ENCODE data around the gene PSMC1. TPM values are rescaled to one million over a fixed set of nuclear protein-coding genes. Genes with fewer than 3 reads are reported as not detected.

Gene PSMC1
- total and polyA plus RNA-seq, 7 experiments from 2014 or later, result 47.9 to 101 (median 72.4) TPM

DNA sequence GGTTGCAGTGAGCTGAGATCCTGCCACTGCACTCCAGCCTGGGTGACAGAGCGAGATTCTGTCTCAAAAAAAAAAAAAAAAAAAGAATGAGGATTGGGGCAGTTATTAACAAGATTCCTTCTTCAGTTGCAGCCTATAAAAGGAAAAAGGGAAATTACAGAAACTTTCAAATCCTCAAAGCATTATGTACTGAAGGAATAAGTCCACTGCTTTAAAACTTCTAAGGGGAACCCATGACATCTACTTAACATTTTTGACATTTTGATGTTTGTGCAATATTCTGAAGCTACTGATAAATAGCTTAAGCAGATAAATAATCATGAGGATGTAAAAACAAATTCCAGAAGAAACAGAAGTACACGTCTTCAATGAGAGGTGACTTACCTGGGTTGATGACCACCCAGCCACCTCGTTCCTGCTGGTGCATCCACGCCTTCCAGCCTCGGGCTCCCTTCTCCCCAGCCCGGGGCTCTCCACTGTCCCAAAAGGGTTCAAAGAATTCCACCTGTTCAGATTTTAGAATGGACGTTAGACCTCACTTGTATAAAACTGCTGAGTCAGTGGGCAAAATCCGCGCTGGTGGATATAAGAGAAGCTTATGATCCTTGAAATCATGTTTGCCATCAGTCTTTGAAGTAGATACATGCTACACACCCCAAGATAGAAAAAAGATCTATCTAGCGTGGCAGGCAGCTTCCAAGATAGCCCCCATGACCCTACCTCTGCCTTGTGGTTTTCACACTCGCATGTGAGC lies 41.7 kb downstream of the PSMC1 start:
- peaks cover 0 to 2% (median 0%) of the 10 kb centered on the region in 11 donors for H3K9me3 Mint-ChIP-seq
- no peaks in the 10 kb centered on the region for H3K4me1 ChIP-seq (ENCODE audit: control insufficient read depth in 2 of 2, insufficient read depth in 2 of 2, low read length in 2 of 2)
- no peaks in the 10 kb centered on the region for H3K9me3 ChIP-seq (ENCODE audit: control insufficient read depth in 2 of 3, low read length in 3 of 3)
- H3K27me3 Mint-ChIP-seq, result no peaks in the 10 kb centered on the region
- intact Hi-C loops (cut with micrococcal nuclease), result no loop called here
- DNase-seq, result no peak
- H3K27ac Mint-ChIP-seq, result peak overlapping the region in 3 of 9 donors; percentile 28 to 52 (median 29)
- H3K27me3 ChIP-seq (ENCODE audit: control insufficient read depth in 2 of 2, insufficient read depth in 2 of 2, low read length in 2 of 2), result no peaks in the 10 kb centered on the region
- peaks cover 0 to 47% (median 0%) of the 10 kb centered on the region in 3 experiments for H3K36me3 ChIP-seq (ENCODE audit: control insufficient read depth in 2 of 3, insufficient read depth in 3 of 3, low read length in 3 of 3)
- no peak overlapping the region for H3K4me3 ChIP-seq (ENCODE audit: low read length)
- ChIA-PET POLR2A (no interaction called here), CTCF (no interaction called here)
- ATAC-seq, result no peak
- peaks cover 9 to 23% (median 18%) of the 10 kb centered on the region in 7 donors for H3K4me1 Mint-ChIP-seq
- no peak overlapping the region for H3K4me3 Mint-ChIP-seq
- peaks cover 4 to 45% (median 23%) of the 10 kb centered on the region in 5 donors for H3K36me3 Mint-ChIP-seq
- no peak overlapping the region for H3K27ac ChIP-seq (ENCODE audit: low read depth, low read length)

DNA sequence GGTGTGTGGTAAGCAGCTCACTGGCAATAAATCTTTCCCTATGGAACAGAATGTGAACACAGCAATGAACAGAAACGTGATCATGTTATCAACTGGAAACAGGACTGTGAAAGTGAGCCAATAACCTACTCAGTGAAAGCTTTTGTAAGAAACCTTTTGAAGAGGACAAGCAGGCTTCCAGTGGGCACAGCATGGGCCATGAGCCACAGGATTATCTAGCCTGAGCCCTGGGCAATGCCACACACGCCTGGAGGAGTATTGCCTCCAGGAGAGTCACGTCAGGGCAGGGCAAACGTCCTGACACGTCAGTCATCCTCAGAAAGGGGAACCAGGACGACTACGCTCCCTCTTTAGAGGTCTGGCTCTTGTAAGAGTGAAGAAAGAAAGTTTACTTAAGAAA lies 43.1 kb downstream of the PSMC1 start:
- ChIA-PET CTCF (no interaction called here), POLR2A (no interaction called here)
- intact Hi-C loops (cut with micrococcal nuclease), result no loop called here
- Mint-ChIP-seq H3K27me3 (no peaks in the 10 kb centered on the region), H3K36me3 (peaks cover 11 to 46% (median 29%) of the 10 kb centered on the region in 5 donors), H3K4me3 (no peak overlapping the region), H3K27ac (peak overlapping the region in 1 of 9 donors; percentile 55), H3K4me1 (peaks cover 9 to 24% (median 20%) of the 10 kb centered on the region in 7 donors), H3K9me3 (peaks cover 0 to 2% (median 0%) of the 10 kb centered on the region in 11 donors)
- ATAC-seq (peak; percentile 79), DNase-seq (no peak)
- Histone ChIP-seq H3K27ac (ENCODE audit: low read depth, low read length) (no peak overlapping the region), H3K27me3 (ENCODE audit: control insufficient read depth in 2 of 2, insufficient read depth in 2 of 2, low read length in 2 of 2) (no peaks in the 10 kb centered on the region), H3K9me3 (ENCODE audit: control insufficient read depth in 2 of 3, low read length in 3 of 3) (no peaks in the 10 kb centered on the region), H3K4me1 (ENCODE audit: control insufficient read depth in 2 of 2, insufficient read depth in 2 of 2, low read length in 2 of 2) (no peaks in the 10 kb centered on the region), H3K4me3 (ENCODE audit: low read length) (no peak overlapping the region), H3K36me3 (ENCODE audit: control insufficient read depth in 2 of 3, insufficient read depth in 3 of 3, low read length in 3 of 3) (peaks cover 0 to 53% (median 5%) of the 10 kb centered on the region in 3 experiments)

DNA sequence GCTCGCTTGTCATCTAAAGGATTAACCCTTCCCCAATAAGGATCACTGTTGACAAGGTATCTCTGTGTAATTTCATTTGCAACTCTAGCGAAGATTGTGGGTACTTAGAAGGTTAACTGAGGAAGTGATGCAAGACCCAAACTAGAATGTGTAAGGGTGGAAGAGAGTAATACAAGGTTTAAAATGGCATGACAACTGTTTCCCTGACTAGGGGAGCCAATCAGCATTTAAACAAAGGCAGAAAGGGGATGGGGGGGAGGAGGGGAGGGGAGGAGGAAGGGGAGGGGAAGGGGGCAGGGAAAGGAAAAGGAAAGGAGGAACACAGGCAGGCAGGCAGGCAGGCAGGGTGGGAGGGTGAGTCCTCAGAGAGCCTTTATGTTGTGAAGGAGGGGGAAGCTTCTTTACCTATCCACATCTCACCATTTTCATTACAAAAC lies 44.3 kb downstream of the PSMC1 start:
- H3K4me1 Mint-ChIP-seq, result peaks cover 11 to 25% (median 20%) of the 10 kb centered on the region in 7 donors
- no peaks in the 10 kb centered on the region for H3K27me3 Mint-ChIP-seq
- ChIA-PET POLR2A (no interaction called here), CTCF (interaction anchor here (2.2 to 2.8 kb wide), 3 partner anchors 99 to 458 kb away, joined by 7 to 16 read pairs (median 7); no protein-coding TSS in a partner anchor)
- H3K9me3 Mint-ChIP-seq, result peaks cover 0 to 2% (median 0%) of the 10 kb centered on the region in 11 donors
- no peak overlapping the region for H3K27ac ChIP-seq (ENCODE audit: low read depth, low read length)
- H3K4me1 ChIP-seq (ENCODE audit: control insufficient read depth in 2 of 2, insufficient read depth in 2 of 2, low read length in 2 of 2), result no peaks in the 10 kb centered on the region
- peaks cover 13 to 48% (median 35%) of the 10 kb centered on the region in 5 donors for H3K36me3 Mint-ChIP-seq
- H3K4me3 Mint-ChIP-seq, result peak overlapping the region in 3 of 10 donors; percentile 4 to 39 (median 10)
- peak overlapping the region in 8 of 9 donors; percentile 26 to 83 (median 60) for H3K27ac Mint-ChIP-seq
- peaks cover 0 to 54% (median 5%) of the 10 kb centered on the region in 3 experiments for H3K36me3 ChIP-seq (ENCODE audit: control insufficient read depth in 2 of 3, insufficient read depth in 3 of 3, low read length in 3 of 3)
- no peaks in the 10 kb centered on the region for H3K9me3 ChIP-seq (ENCODE audit: control insufficient read depth in 2 of 3, low read length in 3 of 3)
- H3K27me3 ChIP-seq (ENCODE audit: control insufficient read depth in 2 of 2, insufficient read depth in 2 of 2, low read length in 2 of 2), result no peaks in the 10 kb centered on the region
- ATAC-seq, result no peak
- intact Hi-C loops (cut with micrococcal nuclease), result loop anchor here (1.0 to 2.0 kb wide), 4 partner anchors 99 to 458 kb away; no protein-coding TSS in a partner anchor
- peak in 1 of 9 donors; percentile 2 for DNase-seq
- no peak overlapping the region for H3K4me3 ChIP-seq (ENCODE audit: low read length)

DNA sequence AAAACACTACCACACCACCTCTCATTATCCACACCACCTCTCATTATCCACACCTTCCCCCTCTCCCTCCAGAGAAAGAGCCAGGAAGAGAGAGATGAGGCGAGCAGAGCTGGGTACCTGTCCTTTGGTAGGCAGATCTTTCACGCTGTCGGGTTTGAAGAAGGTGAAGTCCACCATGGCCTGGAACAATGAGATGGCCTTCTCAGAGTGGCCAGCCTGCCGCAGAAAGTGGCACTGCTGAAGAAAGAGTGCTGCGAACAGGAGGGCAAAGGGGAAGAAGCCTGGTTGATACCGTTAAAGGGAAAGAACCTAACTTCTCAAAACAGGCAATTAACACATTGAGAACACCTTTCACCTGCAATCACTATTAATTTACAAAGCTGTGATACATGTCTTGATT lies 44.8 kb downstream of the PSMC1 start:
- H3K36me3 Mint-ChIP-seq, result peaks cover 11 to 47% (median 38%) of the 10 kb centered on the region in 5 donors
- POLR2A ChIA-PET, result no interaction called here
- no peak for ATAC-seq

DNA sequence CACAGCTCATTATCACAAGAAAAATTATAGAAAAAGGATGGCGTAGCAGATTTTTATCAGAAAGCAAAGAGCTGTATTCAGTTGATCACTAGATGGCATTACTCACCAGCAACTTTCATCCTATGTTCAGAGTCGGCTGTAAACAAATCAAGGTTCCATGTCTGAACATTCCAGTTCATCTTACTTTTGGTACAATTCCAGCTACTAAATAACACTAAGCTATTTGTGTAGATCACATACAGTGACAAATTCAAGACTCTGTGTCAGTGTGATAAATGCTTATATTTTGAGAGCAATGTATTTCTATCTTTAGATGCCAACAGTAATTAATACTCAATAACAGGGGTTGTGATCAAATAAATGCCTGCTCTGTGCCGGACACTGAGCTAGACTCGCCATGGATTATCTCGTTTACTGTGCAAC lies 45.3 kb downstream of the PSMC1 start:
- Mint-ChIP-seq H3K4me3 (no peak overlapping the region), H3K27ac (peak overlapping the region in 7 of 9 donors; percentile 26 to 82 (median 56)), H3K9me3 (peaks cover 0 to 2% (median 0%) of the 10 kb centered on the region in 11 donors), H3K36me3 (peaks cover 11 to 44% (median 34%) of the 10 kb centered on the region in 5 donors), H3K4me1 (peaks cover 13 to 31% (median 20%) of the 10 kb centered on the region in 7 donors), H3K27me3 (no peaks in the 10 kb centered on the region)
- H3K9me3 ChIP-seq (ENCODE audit: control insufficient read depth in 2 of 3, low read length in 3 of 3), result no peaks in the 10 kb centered on the region
- POLR2A ChIA-PET, result no interaction called here
- no peak for ATAC-seq
- no peak overlapping the region for H3K27ac ChIP-seq (ENCODE audit: low read depth, low read length)
- intact Hi-C loops (cut with micrococcal nuclease), result loop anchor here (1.0 to 2.0 kb wide), 4 partner anchors 98 to 457 kb away; no protein-coding TSS in a partner anchor
- CTCF ChIA-PET, result interaction anchor here (2.2 to 2.8 kb wide), 3 partner anchors 98 to 457 kb away, joined by 7 to 16 read pairs (median 7); no protein-coding TSS in a partner anchor
- H3K4me3 ChIP-seq (ENCODE audit: low read length), result no peak overlapping the region
- no peaks in the 10 kb centered on the region for H3K4me1 ChIP-seq (ENCODE audit: control insufficient read depth in 2 of 2, insufficient read depth in 2 of 2, low read length in 2 of 2)
- H3K27me3 ChIP-seq (ENCODE audit: control insufficient read depth in 2 of 2, insufficient read depth in 2 of 2, low read length in 2 of 2), result no peaks in the 10 kb centered on the region
- DNase-seq, result peak in 4 of 9 donors; percentile 2 to 28 (median 16)
- H3K36me3 ChIP-seq (ENCODE audit: control insufficient read depth in 2 of 3, insufficient read depth in 3 of 3, low read length in 3 of 3), result peaks cover 0 to 49% (median 5%) of the 10 kb centered on the region in 3 experiments

More for the DNA sequence above, 44.8 kb downstream of the PSMC1 start:
- peak overlapping the region in 8 of 9 donors; percentile 26 to 83 (median 54) for H3K27ac Mint-ChIP-seq
- Histone ChIP-seq H3K4me1 (ENCODE audit: control insufficient read depth in 2 of 2, insufficient read depth in 2 of 2, low read length in 2 of 2) (no peaks in the 10 kb centered on the region), H3K27ac (ENCODE audit: low read depth, low read length) (no peak overlapping the region), H3K9me3 (ENCODE audit: control insufficient read depth in 2 of 3, low read length in 3 of 3) (no peaks in the 10 kb centered on the region), H3K4me3 (ENCODE audit: low read length) (no peak overlapping the region), H3K27me3 (ENCODE audit: control insufficient read depth in 2 of 2, insufficient read depth in 2 of 2, low read length in 2 of 2) (no peaks in the 10 kb centered on the region), H3K36me3 (ENCODE audit: control insufficient read depth in 2 of 3, insufficient read depth in 3 of 3, low read length in 3 of 3) (peaks cover 0 to 52% (median 5%) of the 10 kb centered on the region in 3 experiments)
- intact Hi-C loops (cut with micrococcal nuclease), result loop anchor here (1.0 to 2.0 kb wide), 4 partner anchors 98 to 457 kb away; no protein-coding TSS in a partner anchor
- no peak for DNase-seq
- peaks cover 0 to 2% (median 0%) of the 10 kb centered on the region in 11 donors for H3K9me3 Mint-ChIP-seq
- H3K27me3 Mint-ChIP-seq, result no peaks in the 10 kb centered on the region
- peaks cover 11 to 30% (median 20%) of the 10 kb centered on the region in 7 donors for H3K4me1 Mint-ChIP-seq
- CTCF ChIA-PET, result interaction anchor here (2.2 to 2.8 kb wide), 3 partner anchors 99 to 458 kb away, joined by 7 to 16 read pairs (median 7); no protein-coding TSS in a partner anchor
- H3K4me3 Mint-ChIP-seq, result peak overlapping the region in 1 of 10 donors; percentile 39

DNA sequence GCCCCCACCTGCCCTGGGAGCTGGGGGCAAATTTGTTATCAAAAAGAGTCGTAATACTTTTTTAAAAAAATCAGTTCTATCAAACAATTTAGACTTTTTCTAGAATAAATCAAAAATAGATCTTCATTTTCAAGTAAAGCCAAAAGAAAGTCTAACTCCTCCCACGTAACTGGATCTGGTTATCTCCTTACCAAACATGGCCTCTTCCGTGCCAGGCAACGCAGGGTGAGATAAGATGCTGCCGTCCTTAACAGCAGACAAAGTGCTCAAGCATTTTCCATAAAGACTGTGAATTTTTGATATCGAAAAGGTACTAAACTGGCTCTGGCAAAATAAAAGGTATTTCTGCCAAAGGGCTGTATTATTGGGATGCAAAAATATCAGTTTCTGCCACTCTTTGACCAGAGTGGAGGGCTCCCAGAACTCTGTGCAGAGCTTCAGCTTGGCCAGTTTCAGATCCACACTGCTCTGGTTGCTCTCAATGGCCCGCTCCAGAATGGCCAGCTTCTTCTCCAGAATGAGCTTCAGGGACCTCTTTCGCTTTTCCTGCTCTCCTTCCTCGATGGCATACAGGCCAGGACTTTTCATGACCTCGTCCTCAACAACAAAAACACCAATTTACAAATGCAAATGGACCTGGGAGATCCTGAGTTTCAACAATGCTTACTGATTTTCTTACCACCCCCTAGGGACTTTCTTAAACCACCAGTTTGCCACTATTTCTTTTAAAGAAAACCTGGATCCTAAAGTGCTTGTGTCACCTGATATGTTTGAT lies 46.4 kb downstream of the PSMC1 start:
- H3K9me3 ChIP-seq (ENCODE audit: control insufficient read depth in 2 of 3, low read length in 3 of 3), result no peaks in the 10 kb centered on the region
- H3K27ac ChIP-seq (ENCODE audit: low read depth, low read length), result no peak overlapping the region
- ATAC-seq (no peak), DNase-seq (no peak)
- H3K36me3 Mint-ChIP-seq, result peaks cover 12 to 45% (median 33%) of the 10 kb centered on the region in 5 donors
- peaks cover 0 to 2% (median 0%) of the 10 kb centered on the region in 11 donors for H3K9me3 Mint-ChIP-seq
- no peaks in the 10 kb centered on the region for H3K4me1 ChIP-seq (ENCODE audit: control insufficient read depth in 2 of 2, insufficient read depth in 2 of 2, low read length in 2 of 2)
- no peak overlapping the region for H3K4me3 Mint-ChIP-seq
- H3K27me3 ChIP-seq (ENCODE audit: control insufficient read depth in 2 of 2, insufficient read depth in 2 of 2, low read length in 2 of 2), result no peaks in the 10 kb centered on the region
- H3K27ac Mint-ChIP-seq, result peak overlapping the region in 3 of 9 donors; percentile 27 to 78 (median 68)
- ChIA-PET CTCF (interaction anchor here (2.2 to 2.8 kb wide), 3 partner anchors 97 to 456 kb away, joined by 7 to 16 read pairs (median 7); no protein-coding TSS in a partner anchor), POLR2A (no interaction called here)
- peaks cover 1 to 46% (median 5%) of the 10 kb centered on the region in 3 experiments for H3K36me3 ChIP-seq (ENCODE audit: control insufficient read depth in 2 of 3, insufficient read depth in 3 of 3, low read length in 3 of 3)
- intact Hi-C loops (cut with micrococcal nuclease), result no loop called here
- H3K4me1 Mint-ChIP-seq, result peaks cover 13 to 31% (median 20%) of the 10 kb centered on the region in 7 donors
- H3K27me3 Mint-ChIP-seq, result no peaks in the 10 kb centered on the region
- no peak overlapping the region for H3K4me3 ChIP-seq (ENCODE audit: low read length)

Measured in naive thymus-derived CD4-positive, alpha-beta T cell (primary cell).